ENCODE data around the gene SEC61A2.

SEC61A2 gene

GRCh38 chr10:12200850-12201249 is 71.4 kb downstream of the SEC61A2 start:
- DNase-seq: no peak

GRCh38 chr10:12201543-12201942 is 72.1 kb downstream of the SEC61A2 start:
- no peak for DNase-seq

GRCh38 chr10:12202226-12202625 is 72.7 kb downstream of the SEC61A2 start:
- no peak for DNase-seq

- no peak for DNase-seq
Measured at GRCh38 chr10:12205082-12205481, 75.6 kb downstream of the SEC61A2 start.

- no peak for DNase-seq
Measured at GRCh38 chr10:12207114-12207513, 77.6 kb downstream of the SEC61A2 start.

- no peak for DNase-seq
Measured at GRCh38 chr10:12208460-12208859, 79.0 kb downstream of the SEC61A2 start.

GRCh38 chr10:12212454-12212853 is 83.0 kb downstream of the SEC61A2 start:
- DNase-seq: no peak

- DNase-seq: no peak
Measured at GRCh38 chr10:12213621-12214020, 84.1 kb downstream of the SEC61A2 start.

GRCh38 chr10:12214093-12214492 is 84.6 kb downstream of the SEC61A2 start:
- no peak for DNase-seq

GRCh38 chr10:12214763-12215218 is 85.3 kb downstream of the SEC61A2 start:
- no peak for DNase-seq
